Measurements from ENCODE around the gene SYT11. TPM values are rescaled to one million over a fixed set of nuclear protein-coding genes. Genes with fewer than 3 reads are reported as not detected.

SYT11 gene
- total RNA-seq, 1 donor from 2014 or later = 35.9 TPM

Other genes with a start within 250 kb of the SYT11 start
- 17.1 and 20.3 TPM in 2 replicates for gene MSTO1, start 249.3 kb upstream of the SYT11 start, total RNA-seq
- gene YY1AP1, start 170.8 kb upstream of the SYT11 start, total RNA-seq = 44.9 and 66.9 TPM in 2 replicates
- 49.7 and 55.3 TPM in 2 replicates for gene DAP3, start 170.5 kb upstream of the SYT11 start, total RNA-seq
- 31.8 and 34.3 TPM in 2 replicates for gene GON4L, start 2.4 kb upstream of the SYT11 start, total RNA-seq
- 59.4 and 60.6 TPM in 2 replicates for gene RIT1, start 51.8 kb downstream of the SYT11 start, total RNA-seq
- 25.7 and 32.8 TPM in 2 replicates for gene KHDC4, start 74.8 kb downstream of the SYT11 start, total RNA-seq
- 0.19 TPM in 1 of 2 replicates, not detected in the other for gene RXFP4, start 82.1 kb downstream of the SYT11 start, total RNA-seq
- 101 and 147 TPM in 2 replicates for gene ARHGEF2, start 119.0 kb downstream of the SYT11 start, total RNA-seq
- gene SSR2, start 161.4 kb downstream of the SYT11 start, total RNA-seq = 516 and 723 TPM in 2 replicates
- gene UBQLN4, start 194.2 kb downstream of the SYT11 start, total RNA-seq = 16.3 and 23.4 TPM in 2 replicates
- 69.3 and 103 TPM in 2 replicates for gene LAMTOR2, start 195.2 kb downstream of the SYT11 start, total RNA-seq
- not detected in 2 replicates for gene RAB25, start 201.6 kb downstream of the SYT11 start, total RNA-seq
- 4.8 and 8.8 TPM in 2 replicates for gene MEX3A, start 222.9 kb downstream of the SYT11 start, total RNA-seq